Measurements from ENCODE around the gene CSTPP1. TPM values are rescaled to one million over a fixed set of nuclear protein-coding genes. Genes with fewer than 3 reads are reported as not detected.
"Not testable (repeated sequence)": the region's sequence is repeated elsewhere in the genome, so short reads cannot be mapped to it uniquely, and the experiment has no call there.

The CSTPP1 gene
- total RNA-seq, 2 donors from 2014 or later: 23.4 to 27.6 TPM

DNA sequence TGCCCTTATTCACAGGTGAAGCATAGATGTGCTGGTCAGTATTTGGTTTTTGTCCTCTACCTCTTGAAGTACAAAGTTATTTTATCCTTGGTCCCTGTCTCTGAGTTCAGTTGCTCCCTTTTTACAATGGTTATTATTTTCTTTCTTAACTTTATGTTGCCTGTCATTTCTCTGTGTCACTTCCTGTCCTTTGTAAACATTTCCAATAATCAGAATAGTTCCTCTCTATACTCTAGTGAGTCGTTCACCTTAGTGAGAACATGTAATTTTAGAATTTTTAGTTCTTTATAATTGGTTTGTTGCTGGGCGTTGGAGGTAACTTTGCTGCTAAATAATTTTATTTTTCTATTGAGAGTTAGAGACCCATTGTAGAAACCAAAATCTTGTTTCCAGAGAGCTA is 16.0 kb downstream of the CSTPP1 start:
- Histone ChIP-seq H3K4me3 (no peak overlapping the region), H3K9me3 (no peaks in the 10 kb centered on the region), H3K4me1 (ENCODE audit: control insufficient read depth in 1 of 2, low read depth in 2 of 2) (peaks cover 0 to 6% of the 10 kb centered on the region in 2 donors), H3K36me3 (no peaks in the 10 kb centered on the region), H3K27me3 (replicated peaks; ENCODE audit: insufficient read depth) (no peaks in the 10 kb centered on the region), H3K27ac (no peak overlapping the region)
- DNase-seq (ENCODE audit: low spot score) (no peak), ATAC-seq (ENCODE audit: insufficient number of reproducible peaks, low FRiP score, low read depth) (no peak)
- TF ChIP-seq, protein P1, sequence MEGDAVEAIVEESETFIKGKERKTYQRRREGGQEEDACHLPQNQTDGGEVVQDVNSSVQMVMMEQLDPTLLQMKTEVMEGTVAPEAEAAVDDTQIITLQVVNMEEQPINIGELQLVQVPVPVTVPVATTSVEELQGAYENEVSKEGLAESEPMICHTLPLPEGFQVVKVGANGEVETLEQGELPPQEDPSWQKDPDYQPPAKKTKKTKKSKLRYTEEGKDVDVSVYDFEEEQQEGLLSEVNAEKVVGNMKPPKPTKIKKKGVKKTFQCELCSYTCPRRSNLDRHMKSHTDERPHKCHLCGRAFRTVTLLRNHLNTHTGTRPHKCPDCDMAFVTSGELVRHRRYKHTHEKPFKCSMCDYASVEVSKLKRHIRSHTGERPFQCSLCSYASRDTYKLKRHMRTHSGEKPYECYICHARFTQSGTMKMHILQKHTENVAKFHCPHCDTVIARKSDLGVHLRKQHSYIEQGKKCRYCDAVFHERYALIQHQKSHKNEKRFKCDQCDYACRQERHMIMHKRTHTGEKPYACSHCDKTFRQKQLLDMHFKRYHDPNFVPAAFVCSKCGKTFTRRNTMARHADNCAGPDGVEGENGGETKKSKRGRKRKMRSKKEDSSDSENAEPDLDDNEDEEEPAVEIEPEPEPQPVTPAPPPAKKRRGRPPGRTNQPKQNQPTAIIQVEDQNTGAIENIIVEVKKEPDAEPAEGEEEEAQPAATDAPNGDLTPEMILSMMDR (IDR thresholded peaks at IDR 0.05): no peak

DNA sequence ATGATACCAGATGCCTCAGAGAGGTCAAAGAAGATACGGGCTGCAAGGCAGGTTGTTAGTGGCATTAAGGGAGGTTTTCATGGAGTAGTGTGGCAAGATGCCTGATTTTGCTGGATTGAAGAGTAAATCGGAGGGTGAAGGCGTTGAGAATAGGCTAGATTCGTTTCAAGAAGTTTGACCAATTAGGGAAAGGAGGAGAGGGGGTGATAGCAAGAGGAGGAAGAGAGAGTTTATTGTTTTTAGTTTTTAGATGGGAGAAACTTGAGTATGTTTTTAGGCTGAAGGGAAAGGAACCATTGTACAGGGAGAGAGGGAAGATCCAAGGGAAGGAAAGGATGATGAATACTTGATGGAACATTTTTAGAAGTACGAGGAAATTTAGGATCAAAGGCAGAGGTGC is 16.5 kb downstream of the CSTPP1 start:
- DNase-seq (ENCODE audit: low spot score): no peak
- Histone ChIP-seq H3K27ac (no peak overlapping the region), H3K9me3 (no peaks in the 10 kb centered on the region), H3K4me1 (ENCODE audit: control insufficient read depth in 1 of 2, low read depth in 2 of 2) (peaks cover 0 to under 1% of the 10 kb centered on the region in 2 donors), H3K36me3 (no peaks in the 10 kb centered on the region), H3K27me3 (replicated peaks; ENCODE audit: insufficient read depth) (no peaks in the 10 kb centered on the region), H3K4me3 (no peak overlapping the region)
- no peak for ATAC-seq (ENCODE audit: insufficient number of reproducible peaks, low FRiP score, low read depth)
- TF ChIP-seq, protein P1 (IDR thresholded peaks at IDR 0.05): no peak

DNA sequence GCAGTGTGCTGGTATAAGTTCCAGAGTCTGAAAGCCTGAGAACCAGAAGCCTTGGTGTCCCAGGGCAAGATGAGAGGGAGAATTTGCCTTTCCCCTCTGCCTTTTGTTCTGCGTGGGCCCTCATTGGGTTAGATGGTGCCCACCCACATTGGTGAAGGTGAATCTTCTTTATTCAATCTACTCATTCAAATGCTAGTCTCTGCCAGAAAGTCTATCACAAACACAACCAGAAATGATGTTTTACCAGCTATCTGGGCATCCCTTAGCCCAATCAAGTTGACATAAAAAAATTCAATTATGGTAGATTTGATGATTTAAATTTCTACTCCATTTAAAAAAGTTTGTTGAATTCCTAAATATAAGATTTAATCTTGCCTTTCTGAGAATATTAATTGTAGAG is 22.2 kb downstream of the CSTPP1 start:
- H3K4me3 ChIP-seq: no peak overlapping the region
- no peak for ATAC-seq (ENCODE audit: insufficient number of reproducible peaks, low FRiP score, low read depth)
- DNase-seq (ENCODE audit: low spot score): no peak
- no peaks in the 10 kb centered on the region for H3K27me3 ChIP-seq (replicated peaks; ENCODE audit: insufficient read depth)
- TF ChIP-seq, protein P1 (IDR thresholded peaks at IDR 0.05): no peak
- H3K27ac ChIP-seq: no peak overlapping the region
- no peaks in the 10 kb centered on the region for H3K9me3 ChIP-seq
- H3K36me3 ChIP-seq: no peaks in the 10 kb centered on the region
- no peaks in the 10 kb centered on the region for H3K4me1 ChIP-seq (ENCODE audit: control insufficient read depth in 1 of 2, low read depth in 2 of 2)

DNA sequence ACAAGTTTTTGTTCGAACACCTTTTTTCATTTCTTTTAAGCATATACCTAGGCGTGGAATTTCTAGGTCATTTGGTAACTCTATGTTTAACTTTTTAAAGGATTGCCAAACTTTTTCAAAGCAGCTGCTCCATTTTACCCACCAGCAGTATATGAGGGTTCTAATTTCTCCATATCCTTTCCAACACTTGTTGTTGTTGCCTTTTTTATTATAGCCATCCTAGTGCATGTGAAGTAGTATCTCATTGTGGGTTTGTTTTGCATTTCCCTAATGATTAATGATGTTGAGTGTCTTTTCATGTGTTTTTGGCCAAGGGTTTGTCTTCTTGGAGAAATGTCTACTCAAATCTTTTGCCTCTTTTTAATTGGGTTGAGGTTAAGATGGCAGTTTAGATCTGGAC is 24.5 kb downstream of the CSTPP1 start:
- Histone ChIP-seq H3K9me3 (no peaks in the 10 kb centered on the region), H3K4me3 (no peak overlapping the region), H3K36me3 (no peaks in the 10 kb centered on the region), H3K27ac (no peak overlapping the region), H3K27me3 (replicated peaks; ENCODE audit: insufficient read depth) (no peaks in the 10 kb centered on the region), H3K4me1 (ENCODE audit: control insufficient read depth in 1 of 2, low read depth in 2 of 2) (no peaks in the 10 kb centered on the region)
- TF ChIP-seq, protein P1 (IDR thresholded peaks at IDR 0.05): no peak
- ATAC-seq (ENCODE audit: insufficient number of reproducible peaks, low FRiP score, low read depth) (no peak), DNase-seq (ENCODE audit: low spot score) (no peak)

DNA sequence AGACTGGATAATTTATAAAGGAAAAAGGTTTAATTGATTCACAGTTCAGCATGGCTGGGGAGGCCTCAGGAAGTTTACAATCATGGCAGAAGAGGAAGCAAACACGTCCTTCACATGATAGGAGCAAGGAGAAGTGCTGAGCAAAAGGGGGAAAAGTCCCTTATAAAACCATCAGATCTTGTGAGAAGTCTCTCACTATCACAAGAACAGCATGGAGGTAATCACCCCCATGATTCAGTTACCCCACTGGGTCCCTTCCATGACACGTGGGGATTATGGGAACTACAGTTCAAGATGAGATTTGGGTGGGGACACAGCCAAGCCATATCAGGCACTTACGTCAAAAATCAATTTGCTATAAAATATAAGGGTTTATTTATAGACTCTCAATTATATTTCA is 25.3 kb downstream of the CSTPP1 start:
- not testable (repeated sequence) for H3K4me1 ChIP-seq (ENCODE audit: control insufficient read depth in 1 of 2, low read depth in 2 of 2); H3K36me3 ChIP-seq; H3K27me3 ChIP-seq (replicated peaks; ENCODE audit: insufficient read depth); H3K9me3 ChIP-seq; DNase-seq (ENCODE audit: low spot score); H3K4me3 ChIP-seq; H3K27ac ChIP-seq; ATAC-seq (ENCODE audit: insufficient number of reproducible peaks, low FRiP score, low read depth)

DNA sequence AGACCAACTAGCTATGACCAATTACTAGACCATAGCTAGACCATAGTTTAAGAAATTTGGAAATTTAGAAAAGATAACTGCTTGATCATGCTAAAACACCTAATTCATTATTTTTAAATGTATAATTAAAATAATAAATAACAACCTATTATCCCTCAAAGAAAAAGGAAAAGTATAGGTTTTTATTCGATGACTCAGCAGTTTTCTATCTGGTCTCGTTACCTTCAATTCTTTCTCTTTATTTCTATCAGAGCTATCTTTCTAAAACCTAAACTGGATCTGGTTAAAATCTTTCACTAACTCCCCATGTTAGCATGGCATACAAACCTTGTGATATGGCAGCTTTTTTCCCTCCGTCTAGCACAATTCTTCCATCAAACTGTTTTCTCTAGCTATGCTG is 27.3 kb downstream of the CSTPP1 start:
- TF ChIP-seq, protein P1 (IDR thresholded peaks at IDR 0.05): no peak
- DNase-seq (ENCODE audit: low spot score) (no peak), ATAC-seq (ENCODE audit: insufficient number of reproducible peaks, low FRiP score, low read depth) (no peak)
- H3K9me3 ChIP-seq: no peaks in the 10 kb centered on the region
- H3K27ac ChIP-seq: no peak overlapping the region
- H3K27me3 ChIP-seq (replicated peaks; ENCODE audit: insufficient read depth): no peaks in the 10 kb centered on the region
- no peaks in the 10 kb centered on the region for H3K36me3 ChIP-seq
- H3K4me3 ChIP-seq: no peak overlapping the region
- no peaks in the 10 kb centered on the region for H3K4me1 ChIP-seq (ENCODE audit: control insufficient read depth in 1 of 2, low read depth in 2 of 2)
